Umbilical cord (tissue), 2 donors: ENCODE measurements around the gene RERE. TPM values are rescaled to one million over a fixed set of nuclear protein-coding genes. Genes with fewer than 3 reads are reported as not detected.

ENCODE experiments used
- DNase-seq: peaks from one replicate; pipeline ENCODE4 v3.0.0-alpha.2; 2015; ENCODE audit warnings: low spot score
- total RNA-seq: library from RNA; depleted of rRNA; stranded (reverse); fragments of >200 nt; gene quantifications from one replicate; pipeline ENCODE4 v1.2.3, GENCODE V29; 2014; ENCODE audit warnings: low replicate concordance; ENCODE audit not compliant: insufficient read depth

The RERE gene
- total RNA-seq, 1 donor from 2014 or later, result 73.9 TPM

GRCh38 chr1:8547791-8548190 lies 269.6 kb downstream of the RERE start:
- DNase-seq, result no peak

GRCh38 chr1:8545078-8545477 lies 272.4 kb downstream of the RERE start:
- DNase-seq, result no peak

- DNase-seq, result no peak
These were observed 272.8 kb downstream of the RERE start for GRCh38 chr1:8544644-8545043.

DNA sequence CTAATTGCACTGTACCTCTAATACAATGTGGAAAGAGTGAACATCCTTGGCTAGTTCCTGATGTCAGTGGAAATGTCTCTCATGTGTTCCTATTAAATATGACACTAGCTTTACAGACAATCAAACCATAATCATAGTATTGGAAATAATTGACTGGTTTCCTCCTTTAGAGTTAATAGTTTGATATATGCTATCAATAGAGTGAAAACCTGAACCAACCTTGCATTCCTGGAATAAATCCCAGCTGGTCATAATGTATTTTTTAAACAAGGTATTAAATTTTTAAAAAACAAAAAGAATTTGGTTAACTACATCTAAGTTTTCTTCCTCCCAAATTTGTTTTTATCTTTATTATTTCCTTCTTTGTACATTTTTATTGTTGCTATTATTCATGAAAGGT lies 273.5 kb downstream of the RERE start:
- no peak for DNase-seq

DNA sequence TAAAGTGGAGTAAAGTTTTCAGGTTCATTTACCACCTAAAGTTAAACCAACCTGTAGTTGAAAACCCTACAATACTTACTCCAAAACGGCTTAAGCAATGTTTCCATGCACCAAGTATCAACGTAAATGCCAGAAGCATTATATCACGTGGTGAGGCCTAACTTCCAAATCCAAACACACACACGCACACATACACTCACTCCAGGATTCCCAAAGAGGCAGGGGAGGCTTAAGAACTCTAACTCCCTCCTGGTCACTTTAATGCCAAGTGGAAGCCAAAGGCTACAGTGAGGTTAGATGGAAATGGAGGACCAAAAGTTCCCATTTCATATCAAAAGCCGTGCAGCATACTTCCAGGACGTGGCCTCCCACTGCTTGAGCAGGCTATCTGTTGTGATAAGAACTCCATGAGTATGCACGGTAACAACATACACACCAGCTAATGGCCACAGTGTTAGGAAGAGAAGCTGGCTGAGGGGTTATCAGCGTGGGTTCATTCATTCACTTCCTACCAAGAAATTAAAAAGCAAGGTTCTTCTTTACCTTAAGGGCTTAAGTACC lies 275.4 kb downstream of the RERE start:
- peak; percentile 66 for DNase-seq

DNA sequence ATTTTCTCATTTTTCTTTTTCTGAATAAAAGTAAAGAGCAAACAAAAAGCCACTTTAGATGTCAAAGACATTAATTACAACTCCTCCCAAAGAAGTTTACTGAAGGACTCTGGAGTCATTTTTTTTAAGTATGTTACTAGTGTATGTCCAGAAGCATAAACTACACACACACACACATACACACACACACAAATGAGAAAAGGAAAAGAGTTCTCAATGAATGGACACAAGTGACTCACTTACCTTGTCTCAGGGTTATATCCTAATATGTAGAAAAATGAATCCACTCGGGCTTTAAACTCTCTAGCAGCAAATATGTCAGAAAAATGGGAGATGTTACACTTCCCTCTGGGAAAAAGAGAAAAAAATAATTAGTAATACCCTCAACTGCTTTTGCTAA lies 276.5 kb downstream of the RERE start:
- no peak for DNase-seq

GRCh38 chr1:8540261-8540941 lies 277.0 kb downstream of the RERE start:
- peak; percentile 33 for DNase-seq

DNA sequence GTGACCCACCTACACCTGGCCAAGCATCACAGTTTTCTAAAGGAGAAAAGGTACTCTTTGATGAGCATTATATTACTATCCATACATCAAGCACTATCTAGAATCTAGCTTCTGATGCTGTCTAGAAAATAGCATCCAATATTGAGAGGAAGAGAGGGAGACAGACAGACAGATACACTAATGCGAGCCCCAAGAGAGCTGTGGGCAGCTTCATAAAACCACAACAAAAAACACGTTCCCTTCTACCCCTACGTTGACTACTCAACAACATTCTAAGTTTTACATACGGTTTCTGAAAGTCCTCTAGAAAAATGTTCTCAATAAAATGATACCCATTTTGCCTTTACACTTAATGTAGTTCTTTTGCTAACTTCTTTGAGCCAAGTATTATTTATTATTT lies 277.8 kb downstream of the RERE start:
- no peak for DNase-seq

DNA sequence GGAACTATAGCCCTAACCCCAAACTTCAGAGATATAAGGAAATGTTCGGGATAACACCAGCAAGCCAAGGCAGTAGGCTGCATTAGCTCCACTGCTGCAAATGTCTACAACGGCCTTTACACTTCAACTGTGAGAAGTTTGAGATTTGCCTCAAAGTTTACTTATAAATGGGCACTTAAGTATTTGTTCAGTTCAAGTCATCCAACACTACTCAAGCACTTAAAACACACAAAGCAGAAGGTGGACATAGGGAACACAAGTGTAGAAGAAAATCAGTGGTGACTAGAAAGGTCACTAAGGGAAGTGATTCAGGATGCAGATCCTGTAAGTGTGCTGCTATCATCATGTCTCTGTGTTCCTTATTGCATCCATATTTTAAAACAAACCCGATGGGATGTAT lies 278.9 kb downstream of the RERE start:
- DNase-seq, result no peak

DNA sequence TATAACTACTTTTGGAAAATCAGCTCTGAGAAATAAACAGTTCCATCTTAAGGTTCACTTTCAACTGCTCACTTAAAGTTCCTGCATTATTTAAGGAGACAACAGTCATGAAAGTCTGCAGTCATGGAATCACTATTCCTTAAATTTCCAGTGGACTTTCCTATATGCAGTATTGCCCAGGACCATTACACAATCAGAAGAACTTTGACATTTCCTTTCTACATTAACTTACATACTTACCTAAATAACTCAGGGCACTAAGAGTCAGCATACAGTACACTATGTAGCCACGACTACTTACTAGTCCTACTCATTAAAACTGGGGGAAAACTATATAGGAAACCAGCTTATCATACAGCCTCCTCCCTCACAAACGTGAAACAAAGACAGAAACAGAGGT lies 279.4 kb downstream of the RERE start:
- no peak for DNase-seq

DNA sequence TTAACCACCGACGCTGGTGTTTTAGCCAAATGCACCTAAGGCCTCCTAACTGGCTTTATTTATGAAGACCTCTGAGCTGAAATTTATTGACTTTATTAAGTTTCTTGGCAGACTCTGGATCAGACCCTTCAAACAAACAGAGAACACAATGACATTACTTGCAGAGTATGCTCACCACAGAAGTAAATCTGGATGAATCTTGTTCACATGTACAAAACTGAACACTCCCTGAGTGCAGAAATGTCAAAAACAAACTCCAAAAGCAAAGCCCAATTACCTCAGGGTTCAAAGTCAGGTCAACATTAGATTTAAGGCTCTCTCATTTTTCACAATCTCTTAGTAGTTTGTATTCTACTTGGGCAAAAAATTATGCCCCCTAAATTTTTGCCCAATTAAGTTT lies 280.9 kb downstream of the RERE start:
- peak; percentile 50 for DNase-seq

GRCh38 chr1:8533907-8534306 lies 283.5 kb downstream of the RERE start:
- DNase-seq, result no peak

- DNase-seq, result no peak
These were observed 284.3 kb downstream of the RERE start for GRCh38 chr1:8533124-8533523.

GRCh38 chr1:8529901-8530300 lies 287.5 kb downstream of the RERE start:
- DNase-seq, result no peak

GRCh38 chr1:8527941-8528340 lies 289.5 kb downstream of the RERE start:
- no peak for DNase-seq

GRCh38 chr1:8525558-8526275 lies 291.7 kb downstream of the RERE start:
- DNase-seq, result peak; percentile 99

GRCh38 chr1:8525216-8525557 lies 292.3 kb downstream of the RERE start:
- DNase-seq, result peak; percentile 28

DNA sequence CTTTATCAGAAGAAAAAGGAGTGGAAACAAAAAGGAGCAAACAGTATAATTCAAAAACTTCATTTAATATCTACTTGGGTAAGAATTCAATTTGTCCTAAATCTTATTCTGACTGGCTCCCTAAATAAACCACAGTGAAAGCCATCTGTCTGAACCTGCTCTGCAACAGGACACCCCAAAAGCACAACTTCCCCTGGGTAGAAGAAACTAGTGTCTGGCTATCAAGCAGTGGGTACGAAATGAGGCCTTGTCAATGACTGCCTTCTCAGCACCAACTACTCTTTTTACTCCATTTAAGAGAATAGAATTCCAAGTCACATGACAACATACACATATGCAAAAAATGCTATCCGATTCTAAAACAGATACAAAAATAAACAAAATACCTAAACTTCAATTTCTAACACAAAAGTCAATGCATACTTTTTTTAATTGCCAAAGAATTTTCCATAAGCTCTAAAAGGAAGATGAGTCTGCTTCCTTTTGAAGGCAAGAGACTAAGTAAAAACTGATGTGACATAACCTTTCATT lies 292.7 kb downstream of the RERE start:
- DNase-seq, result no peak

DNA sequence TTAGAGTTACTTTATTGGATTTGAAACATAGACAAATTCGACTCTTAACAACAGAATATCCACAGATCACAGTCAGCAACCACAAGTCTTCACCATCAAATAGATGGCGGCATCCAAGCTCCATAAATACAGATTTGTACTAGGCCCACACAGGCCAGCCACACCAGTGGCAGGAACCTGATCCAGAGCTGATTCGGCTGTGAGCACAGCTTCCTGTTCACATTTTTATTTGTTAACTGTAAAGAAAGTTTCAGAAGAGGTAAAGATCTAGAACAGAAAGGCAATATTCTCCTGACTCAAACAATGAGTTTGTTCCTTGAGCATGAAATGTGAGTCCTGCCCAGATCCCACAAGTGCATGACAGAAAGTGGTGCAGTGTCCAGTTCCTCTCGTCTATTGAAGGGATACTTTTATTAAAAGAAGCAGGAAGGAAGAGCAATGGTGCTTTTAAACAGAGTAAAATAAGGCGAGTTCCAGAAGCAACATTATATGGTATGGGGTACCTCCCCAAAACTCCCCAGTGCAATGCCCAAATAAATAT lies 293.7 kb downstream of the RERE start:
- no peak for DNase-seq

GRCh38 chr1:8520483-8520966 lies 296.9 kb downstream of the RERE start:
- DNase-seq, result no peak

DNA sequence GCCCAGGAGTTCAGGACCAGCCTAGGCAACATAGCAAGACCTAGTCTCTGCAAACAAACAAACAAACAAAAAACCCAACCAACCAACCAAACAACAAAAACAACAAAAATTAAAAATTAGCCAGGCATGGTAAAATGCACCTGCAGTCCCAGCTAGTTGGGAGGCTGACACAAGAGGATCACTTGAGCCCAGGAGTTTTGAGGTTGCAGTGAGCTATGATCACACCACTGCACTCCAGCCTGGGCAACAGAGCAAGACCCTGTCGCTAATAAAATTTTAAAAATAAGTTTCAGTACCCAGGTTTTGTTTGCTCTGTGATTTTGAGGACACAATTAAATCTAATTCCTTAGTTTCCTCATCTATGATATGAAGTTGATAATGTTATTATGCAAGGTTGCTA lies 298.3 kb downstream of the RERE start:
- no peak for DNase-seq

GRCh38 chr1:8518490-8518801 lies 299.0 kb downstream of the RERE start:
- no peak for DNase-seq
